HL-60 (cell line): ENCODE measurements around the gene DKK3.

Source experiments
- DNase-seq, 2 experiments: peaks; one replicate each; pipeline ENCODE4 v3.0.0-alpha.2; 2010 to 2020; ENCODE audit warnings: low read depth in 1 of 2, low spot score in 1 of 2
- H3K27ac ChIP-seq: fragments of 250-450 bp; sonication (Bioruptor Pico); replicated peaks from 2 replicates; pipeline ENCODE4 v1.5.1; 2020; ENCODE audit warnings: mild to moderate bottlenecking, moderate library complexity
- H3K27me3 ChIP-seq: fragments of 250-450 bp; sonication (Bioruptor Pico); 2 replicates; pipeline ENCODE4 v1.5.1; 2021; ENCODE audit warnings: mild to moderate bottlenecking, moderate library complexity; ENCODE audit not compliant: insufficient read depth, poor library complexity, severe bottlenecking
- H3K4me3 ChIP-seq: replicated peaks from 2 replicates; pipeline ENCODE4 v1.5.1; 2011; ENCODE audit warnings: mild to moderate bottlenecking, control low read depth, low read length; ENCODE audit not compliant: insufficient read depth
- GABPA ChIP-seq: IDR thresholded peaks from 2 replicates; pipeline ENCODE4 v1.6.1; 2012; ENCODE audit warnings: low read depth
- POLR2AphosphoS5 ChIP-seq: IDR thresholded peaks from 2 replicates; pipeline ENCODE4 v1.6.1; 2012; ENCODE audit warnings: low read depth
- SPI1 ChIP-seq: IDR thresholded peaks from 2 replicates; pipeline ENCODE4 v1.6.1; 2012; ENCODE audit warnings: low read depth, mild to moderate bottlenecking, borderline replicate concordance
- TF ChIP-seq, protein P1 (sequence below): IDR thresholded peaks from 2 replicates; pipeline ENCODE4 v1.6.1; 2012; ENCODE audit warnings: low read depth; ENCODE audit not compliant: insufficient replicate concordance
- TF ChIP-seq, protein P2 (sequence below): IDR thresholded peaks from one replicate; pipeline ENCODE4 v1.5.1; 2011; ENCODE audit warnings: low read length, control low read depth, inconsistent platforms; ENCODE audit not compliant: insufficient read depth

The DKK3 gene

DNA sequence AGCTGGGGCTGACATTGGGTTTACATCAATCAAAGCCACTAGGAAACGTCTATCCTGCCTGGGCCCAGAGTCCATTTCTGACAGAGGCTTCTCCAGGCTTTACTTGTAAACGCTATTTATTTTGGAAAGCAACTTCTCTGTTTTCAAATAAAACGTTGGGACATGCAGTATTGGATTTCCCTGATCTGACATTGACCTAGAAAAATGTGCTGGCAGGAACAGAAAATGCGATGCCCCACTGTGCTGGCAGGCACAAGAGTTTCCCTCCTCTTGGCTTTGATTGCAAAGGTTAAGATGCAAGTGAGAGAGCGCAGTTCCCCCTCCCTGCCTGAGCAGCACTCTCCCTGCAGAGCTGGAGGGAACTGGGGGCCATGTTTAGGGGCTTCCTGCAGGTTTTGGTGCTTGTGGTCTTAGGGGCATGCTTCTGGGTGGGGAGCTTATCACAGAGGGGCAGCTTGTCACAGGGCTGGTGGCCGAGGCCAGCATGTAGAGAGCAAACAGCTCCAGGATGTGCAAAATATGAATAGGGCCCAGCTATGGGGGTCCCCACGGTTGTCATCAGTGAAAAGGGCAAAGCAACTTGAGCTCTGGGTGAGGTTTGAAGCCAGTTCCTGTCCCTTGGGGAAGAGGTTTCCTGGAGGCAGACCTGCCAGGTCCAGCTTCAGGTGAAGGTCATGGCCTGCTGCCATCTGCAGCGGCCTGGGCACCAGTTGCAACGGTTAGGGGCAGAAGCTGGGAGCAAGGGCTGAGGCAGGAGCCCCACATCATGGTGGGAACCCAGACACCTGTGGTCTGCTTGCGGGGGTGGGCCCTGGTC, 42.3 kb upstream of the DKK3 start:
- no peaks in the 10 kb centered on the region for H3K27me3 ChIP-seq
- H3K4me3 ChIP-seq: no peak overlapping the region
- TF ChIP-seq, protein P1, sequence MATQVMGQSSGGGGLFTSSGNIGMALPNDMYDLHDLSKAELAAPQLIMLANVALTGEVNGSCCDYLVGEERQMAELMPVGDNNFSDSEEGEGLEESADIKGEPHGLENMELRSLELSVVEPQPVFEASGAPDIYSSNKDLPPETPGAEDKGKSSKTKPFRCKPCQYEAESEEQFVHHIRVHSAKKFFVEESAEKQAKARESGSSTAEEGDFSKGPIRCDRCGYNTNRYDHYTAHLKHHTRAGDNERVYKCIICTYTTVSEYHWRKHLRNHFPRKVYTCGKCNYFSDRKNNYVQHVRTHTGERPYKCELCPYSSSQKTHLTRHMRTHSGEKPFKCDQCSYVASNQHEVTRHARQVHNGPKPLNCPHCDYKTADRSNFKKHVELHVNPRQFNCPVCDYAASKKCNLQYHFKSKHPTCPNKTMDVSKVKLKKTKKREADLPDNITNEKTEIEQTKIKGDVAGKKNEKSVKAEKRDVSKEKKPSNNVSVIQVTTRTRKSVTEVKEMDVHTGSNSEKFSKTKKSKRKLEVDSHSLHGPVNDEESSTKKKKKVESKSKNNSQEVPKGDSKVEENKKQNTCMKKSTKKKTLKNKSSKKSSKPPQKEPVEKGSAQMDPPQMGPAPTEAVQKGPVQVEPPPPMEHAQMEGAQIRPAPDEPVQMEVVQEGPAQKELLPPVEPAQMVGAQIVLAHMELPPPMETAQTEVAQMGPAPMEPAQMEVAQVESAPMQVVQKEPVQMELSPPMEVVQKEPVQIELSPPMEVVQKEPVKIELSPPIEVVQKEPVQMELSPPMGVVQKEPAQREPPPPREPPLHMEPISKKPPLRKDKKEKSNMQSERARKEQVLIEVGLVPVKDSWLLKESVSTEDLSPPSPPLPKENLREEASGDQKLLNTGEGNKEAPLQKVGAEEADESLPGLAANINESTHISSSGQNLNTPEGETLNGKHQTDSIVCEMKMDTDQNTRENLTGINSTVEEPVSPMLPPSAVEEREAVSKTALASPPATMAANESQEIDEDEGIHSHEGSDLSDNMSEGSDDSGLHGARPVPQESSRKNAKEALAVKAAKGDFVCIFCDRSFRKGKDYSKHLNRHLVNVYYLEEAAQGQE: no peak
- TF ChIP-seq POLR2AphosphoS5 (no peak), SPI1 (no peak), GABPA (no peak)
- TF ChIP-seq, protein P2, sequence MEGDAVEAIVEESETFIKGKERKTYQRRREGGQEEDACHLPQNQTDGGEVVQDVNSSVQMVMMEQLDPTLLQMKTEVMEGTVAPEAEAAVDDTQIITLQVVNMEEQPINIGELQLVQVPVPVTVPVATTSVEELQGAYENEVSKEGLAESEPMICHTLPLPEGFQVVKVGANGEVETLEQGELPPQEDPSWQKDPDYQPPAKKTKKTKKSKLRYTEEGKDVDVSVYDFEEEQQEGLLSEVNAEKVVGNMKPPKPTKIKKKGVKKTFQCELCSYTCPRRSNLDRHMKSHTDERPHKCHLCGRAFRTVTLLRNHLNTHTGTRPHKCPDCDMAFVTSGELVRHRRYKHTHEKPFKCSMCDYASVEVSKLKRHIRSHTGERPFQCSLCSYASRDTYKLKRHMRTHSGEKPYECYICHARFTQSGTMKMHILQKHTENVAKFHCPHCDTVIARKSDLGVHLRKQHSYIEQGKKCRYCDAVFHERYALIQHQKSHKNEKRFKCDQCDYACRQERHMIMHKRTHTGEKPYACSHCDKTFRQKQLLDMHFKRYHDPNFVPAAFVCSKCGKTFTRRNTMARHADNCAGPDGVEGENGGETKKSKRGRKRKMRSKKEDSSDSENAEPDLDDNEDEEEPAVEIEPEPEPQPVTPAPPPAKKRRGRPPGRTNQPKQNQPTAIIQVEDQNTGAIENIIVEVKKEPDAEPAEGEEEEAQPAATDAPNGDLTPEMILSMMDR: no peak
- DNase-seq: no peak
- no peak overlapping the region for H3K27ac ChIP-seq

DNA sequence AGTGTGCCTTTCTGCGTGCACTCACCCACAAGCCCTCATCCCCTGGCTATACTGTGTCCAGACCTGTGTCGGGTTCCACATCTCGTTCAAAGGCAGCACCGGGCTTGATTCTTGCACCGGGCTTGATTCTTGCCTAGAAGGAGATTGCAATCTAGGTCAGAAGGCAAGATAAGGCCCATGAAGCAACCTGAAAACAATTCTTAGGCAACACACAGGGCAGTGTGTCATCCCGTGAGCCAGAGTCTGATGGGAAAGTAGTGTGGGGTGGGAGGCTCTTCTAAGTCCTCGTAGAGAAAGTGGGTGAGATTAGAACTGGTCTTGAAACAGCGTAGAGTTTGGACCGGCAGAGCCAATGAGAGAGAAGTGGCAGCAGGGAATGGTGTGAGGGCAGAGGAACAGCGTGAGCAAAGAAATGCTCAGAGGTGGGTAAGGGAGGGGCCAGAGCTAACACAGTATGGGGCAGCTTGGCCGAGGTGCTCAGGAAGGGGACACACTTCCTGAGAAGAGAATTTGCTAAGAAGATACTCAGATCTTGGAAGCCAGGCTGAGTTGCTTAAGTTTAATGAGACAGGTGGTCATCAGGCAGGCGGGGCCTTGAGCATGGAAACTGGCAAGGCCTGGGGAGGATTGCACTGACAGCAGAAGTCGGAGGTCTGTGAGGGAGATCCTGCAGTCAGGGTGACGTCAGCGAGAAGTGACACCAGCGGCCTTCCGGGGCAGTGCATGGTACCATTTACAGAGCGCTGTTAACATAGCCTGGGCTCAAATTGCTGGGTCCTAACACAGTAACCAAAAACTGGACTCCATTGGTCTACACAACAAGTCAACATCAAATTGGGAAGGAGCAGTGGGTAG, 40.7 kb upstream of the DKK3 start:
- TF ChIP-seq, protein P1: no peak
- TF ChIP-seq POLR2AphosphoS5 (no peak), GABPA (no peak), SPI1 (no peak)
- TF ChIP-seq, protein P2: no peak
- no peak for DNase-seq
- no peaks in the 10 kb centered on the region for H3K27me3 ChIP-seq
- H3K4me3 ChIP-seq: no peak overlapping the region
- H3K27ac ChIP-seq: no peak overlapping the region

DNA sequence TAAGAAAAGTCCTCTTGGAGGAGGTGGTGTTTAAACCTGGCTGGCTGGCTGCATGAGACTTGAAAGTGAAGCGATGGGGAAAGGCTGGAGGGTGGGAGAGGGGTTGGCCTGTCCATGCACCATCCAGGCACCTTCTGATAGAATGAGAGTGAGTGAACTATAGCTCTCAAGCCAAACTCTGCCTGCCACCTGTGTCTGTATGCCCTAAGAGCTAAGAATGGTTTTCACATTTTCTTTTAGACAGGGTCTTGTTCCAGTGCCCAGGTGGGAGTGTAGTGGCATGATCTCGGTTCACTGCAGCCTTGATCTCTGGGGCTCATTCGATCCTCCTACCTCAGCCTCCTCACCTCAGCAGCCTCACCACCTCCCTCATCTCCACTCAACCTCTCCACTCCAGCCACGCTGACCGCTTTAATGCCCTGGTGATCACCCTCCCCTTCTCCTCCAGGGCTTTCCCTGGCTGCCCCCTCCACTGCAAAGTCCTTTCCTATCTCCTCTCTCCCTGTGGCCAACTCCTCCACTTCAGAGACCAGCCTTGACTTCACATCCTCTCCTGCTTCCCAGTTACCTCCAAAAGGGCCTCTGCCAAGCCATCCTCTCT, 38.3 kb upstream of the DKK3 start:
- TF ChIP-seq SPI1 (no peak), POLR2AphosphoS5 (no peak), GABPA (no peak)
- TF ChIP-seq, protein P2: no peak
- TF ChIP-seq, protein P1: no peak
- Histone ChIP-seq H3K4me3 (no peak overlapping the region), H3K27me3 (no peaks in the 10 kb centered on the region), H3K27ac (no peak overlapping the region)
- no peak for DNase-seq
